Muscle of back (tissue), 11 donors: ENCODE data around the gene ADAMTSL2. TPM values are rescaled to one million over a fixed set of nuclear protein-coding genes. Genes with fewer than 3 reads are reported as not detected.
A peak's percentile ranks its signal among the peaks of the same experiment; 100 is the strongest.
"Not testable (repeated sequence)": the region's sequence is repeated elsewhere in the genome, so short reads cannot be mapped to it uniquely, and the experiment has no call there.

Source experiments
- DNase-seq, 3 donors: peaks; one replicate each; pipeline versions ENCODE4 v3.0.0 to v3.0.0-alpha.2; 2013
- polyA plus RNA-seq, 10 donors: library from polyadenylated mRNA; unstranded; fragments of 120-200 nt; gene quantifications; one replicate each; pipeline ENCODE4 v1.2.1, GENCODE V29; 2013; ENCODE audit not compliant: insufficient read length in 10 of 10

The ADAMTSL2 gene
- polyA plus RNA-seq, 10 donors = 1.7 to 6.9 (median 3.5) TPM

- DNase-seq = no peak
These were observed 20.2 kb downstream of the ADAMTSL2 start for GRCh38 chr9:133554729-133555128.

- DNase-seq = no peak
These were observed 21.9 kb downstream of the ADAMTSL2 start for GRCh38 chr9:133556354-133556753.

- DNase-seq = no peak
These were observed 23.1 kb downstream of the ADAMTSL2 start for GRCh38 chr9:133557581-133557980.

GRCh38 chr9:133558191-133559126 is 24.0 kb downstream of the ADAMTSL2 start:
- peak in 2 of 3 donors; percentile 62 to 67 for DNase-seq

DNA sequence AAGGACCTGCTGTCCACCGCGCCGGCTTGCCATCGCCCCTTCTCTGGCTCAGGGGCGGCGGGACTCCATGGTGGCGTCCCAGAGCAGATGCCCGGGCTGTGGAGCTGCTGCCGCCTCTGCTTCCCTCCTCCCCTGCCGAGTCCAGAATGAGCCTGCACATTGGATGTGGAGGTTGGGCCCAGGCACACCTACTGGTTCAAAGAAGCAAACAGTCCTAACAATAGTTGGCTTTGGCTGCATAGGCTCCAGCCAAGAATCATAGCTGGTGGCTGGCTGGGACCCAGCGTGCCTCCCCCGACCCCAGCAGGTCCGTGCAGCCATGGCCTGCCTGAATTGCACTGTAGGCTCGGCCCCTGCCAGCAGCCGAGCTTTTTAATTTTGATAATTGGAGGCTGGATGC is 25.8 kb downstream of the ADAMTSL2 start:
- DNase-seq = no peak

DNA sequence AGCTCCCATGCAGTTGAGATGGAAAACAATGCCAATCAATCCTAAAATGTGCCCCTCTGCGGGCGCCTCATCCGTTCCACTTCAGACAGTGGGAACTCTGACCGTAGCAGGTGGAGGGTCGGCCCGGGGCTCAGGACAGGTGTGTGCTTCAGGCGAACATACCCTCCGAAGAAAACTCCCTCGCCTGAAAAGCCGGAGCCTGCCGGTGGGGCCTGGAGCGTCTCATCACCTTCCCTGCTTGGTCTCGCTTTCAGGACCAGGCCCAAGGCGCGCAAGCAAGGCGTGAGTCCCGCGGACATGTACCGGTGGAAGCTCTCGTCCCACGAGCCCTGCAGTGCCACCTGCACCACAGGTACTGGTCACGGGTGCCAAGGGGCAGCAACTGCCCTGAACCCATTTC is 26.4 kb downstream of the ADAMTSL2 start:
- no peak for DNase-seq

DNA sequence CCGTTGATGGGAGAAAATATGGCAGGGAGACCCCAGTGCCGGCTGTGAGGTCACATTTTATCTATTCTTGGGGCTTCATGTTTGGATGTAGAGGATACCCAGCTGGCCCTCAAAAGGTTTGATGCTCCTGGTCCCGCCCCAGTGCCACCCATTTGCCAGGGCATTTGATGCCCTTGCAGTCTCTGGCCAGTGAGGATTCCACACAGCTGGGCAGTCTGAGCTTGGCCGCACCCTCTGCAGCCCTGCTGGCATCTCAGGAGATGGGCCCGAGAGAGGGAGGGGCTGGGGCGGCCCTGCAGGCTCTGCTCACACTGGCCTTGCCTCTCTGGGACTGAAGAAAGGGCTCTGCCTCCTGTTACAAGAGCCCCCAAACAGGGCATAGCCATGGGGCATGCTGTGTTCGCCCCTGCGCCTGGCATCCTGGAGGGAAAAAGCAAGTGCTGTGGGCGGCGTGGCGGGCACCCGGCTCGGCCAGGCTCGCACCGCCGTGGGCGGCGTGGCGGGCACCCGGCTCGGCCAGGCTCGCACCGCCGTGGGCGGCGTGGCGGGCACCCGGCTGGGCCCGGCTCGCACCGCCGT is 27.6 kb downstream of the ADAMTSL2 start:
- no peak for DNase-seq

GRCh38 chr9:133562611-133563290 is 28.2 kb downstream of the ADAMTSL2 start:
- DNase-seq = no peak

GRCh38 chr9:133563291-133563796 is 28.8 kb downstream of the ADAMTSL2 start:
- peak in 2 of 3 donors; percentile 36 to 76 for DNase-seq

- DNase-seq = not testable (repeated sequence)
These were observed 29.3 kb downstream of the ADAMTSL2 start for GRCh38 chr9:133563814-133564213.

DNA sequence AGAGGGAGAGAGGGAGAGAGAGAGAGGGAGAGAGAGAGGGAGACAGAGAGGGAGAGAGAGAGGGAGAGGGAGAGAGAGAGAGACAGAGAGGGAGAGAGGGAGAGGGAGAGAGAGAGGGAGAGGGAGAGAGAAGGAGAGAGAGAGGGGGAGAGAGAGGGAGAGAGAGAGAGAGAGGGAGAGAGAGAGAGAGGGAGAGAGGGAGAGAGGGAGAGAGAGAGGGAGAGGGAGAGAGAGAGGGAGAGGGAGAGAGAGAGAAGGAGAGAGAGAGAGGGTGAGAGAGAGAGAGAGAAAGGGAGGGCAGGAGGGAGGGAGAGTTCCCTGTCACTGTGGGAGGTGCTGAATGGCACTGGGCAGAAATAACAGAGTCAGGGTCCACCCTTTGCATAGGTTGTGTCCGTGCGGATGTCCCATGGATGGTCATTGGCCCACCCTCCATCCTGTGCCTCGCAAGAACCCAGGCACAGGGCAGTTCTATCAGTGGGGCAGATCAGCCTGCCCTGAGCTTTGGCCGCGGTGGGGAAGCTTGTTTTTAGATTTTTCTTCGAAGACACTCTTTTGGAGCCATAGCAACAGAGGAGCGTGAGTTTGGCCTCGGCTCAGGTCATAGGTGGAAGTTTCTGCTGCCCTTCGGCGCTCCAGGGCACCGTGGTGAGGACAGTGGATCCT is 30.1 kb downstream of the ADAMTSL2 start:
- DNase-seq = peak in 2 of 3 donors; percentile 29 to 72

GRCh38 chr9:133566382-133566781 is 31.9 kb downstream of the ADAMTSL2 start:
- DNase-seq = no peak

DNA sequence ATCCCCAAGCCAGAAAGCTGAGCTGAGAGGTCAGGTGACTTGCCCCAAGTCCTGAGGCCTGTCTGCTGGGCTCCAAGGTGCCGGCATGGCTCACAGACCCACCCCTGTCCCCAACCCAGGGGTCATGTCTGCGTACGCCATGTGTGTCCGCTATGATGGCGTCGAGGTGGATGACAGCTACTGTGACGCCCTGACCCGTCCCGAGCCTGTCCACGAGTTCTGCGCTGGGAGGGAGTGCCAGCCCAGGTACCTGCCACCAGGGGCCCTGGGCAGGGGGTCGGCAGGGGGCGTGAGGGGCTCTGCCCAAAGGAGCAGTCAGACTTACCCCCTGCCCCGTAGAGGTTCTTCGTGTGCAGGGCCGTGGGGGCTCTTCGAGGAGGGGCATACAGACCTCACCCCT is 32.3 kb downstream of the ADAMTSL2 start:
- no peak for DNase-seq

DNA sequence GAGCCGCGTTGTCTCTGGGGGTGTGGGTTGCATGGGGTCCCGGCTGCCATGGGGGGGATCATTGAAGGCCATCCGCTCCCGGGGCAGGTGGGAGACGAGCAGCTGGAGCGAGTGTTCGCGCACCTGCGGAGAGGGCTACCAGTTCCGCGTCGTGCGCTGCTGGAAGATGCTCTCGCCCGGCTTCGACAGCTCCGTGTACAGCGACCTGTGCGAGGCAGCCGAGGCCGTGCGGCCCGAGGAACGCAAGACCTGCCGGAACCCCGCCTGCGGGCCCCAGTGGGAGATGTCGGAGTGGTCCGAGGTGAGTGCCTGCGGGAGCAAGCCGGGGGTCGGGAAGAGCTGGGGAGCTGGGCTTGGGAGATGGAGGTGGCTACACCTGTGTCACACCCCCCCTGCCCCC is 33.7 kb downstream of the ADAMTSL2 start:
- DNase-seq = no peak

- no peak for DNase-seq
These were observed 34.7 kb downstream of the ADAMTSL2 start for GRCh38 chr9:133569121-133569785.

DNA sequence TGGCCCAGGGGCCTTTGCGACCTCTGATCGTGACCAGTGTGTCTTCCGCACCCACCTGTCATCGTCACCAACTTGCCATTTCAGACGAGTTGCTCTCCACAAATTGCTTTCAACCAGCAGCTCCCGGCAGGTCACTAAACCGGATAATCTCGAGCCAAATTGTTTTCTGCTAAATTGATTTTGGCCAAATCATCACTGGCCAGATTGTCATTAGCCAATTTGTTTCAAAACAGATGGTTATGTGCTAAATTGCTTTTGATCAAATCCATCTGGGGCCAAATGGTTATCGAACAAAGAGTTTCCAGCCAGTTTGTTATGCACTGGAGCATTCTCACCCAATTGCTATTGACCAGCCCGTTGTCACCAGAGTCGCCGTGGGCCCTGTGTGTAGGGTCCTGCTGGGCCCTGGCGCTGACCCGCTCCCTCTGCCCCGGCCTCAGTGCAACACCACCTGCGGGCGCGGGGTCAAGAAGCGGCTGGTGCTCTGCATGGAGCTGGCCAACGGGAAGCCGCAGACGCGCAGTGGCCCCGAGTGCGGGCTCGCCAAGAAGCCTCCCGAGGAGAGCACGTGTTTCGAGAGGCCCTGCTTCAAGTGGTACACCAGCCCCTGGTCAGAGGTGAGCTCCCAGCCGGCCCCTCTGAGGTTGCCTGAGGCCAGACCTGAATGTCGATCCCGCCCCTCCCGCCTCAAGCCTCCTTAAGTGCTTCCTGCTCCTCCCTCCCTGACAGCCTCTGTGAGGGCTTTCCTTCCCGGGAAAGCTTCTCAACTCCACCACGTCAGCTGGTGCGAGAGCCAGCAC is 35.6 kb downstream of the ADAMTSL2 start:
- no peak for DNase-seq

DNA sequence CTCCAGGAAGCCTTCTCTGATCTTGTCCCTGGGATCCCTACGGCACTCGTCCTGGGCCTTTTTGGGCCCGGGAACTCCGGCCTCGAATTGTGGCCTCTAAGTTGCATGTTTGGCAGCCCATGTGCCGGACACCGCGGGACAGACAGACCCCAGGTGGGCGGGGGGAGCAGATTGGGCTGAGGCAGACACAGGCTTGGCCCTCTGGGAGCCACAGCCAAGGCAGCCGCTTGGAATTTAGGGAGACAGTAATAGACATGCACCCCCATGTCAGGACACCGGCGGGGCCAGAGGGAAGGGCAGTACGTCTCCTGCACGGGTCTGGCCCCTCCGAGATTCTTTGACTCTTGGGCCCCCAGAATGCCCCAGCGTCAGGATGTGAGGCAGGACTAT is 36.2 kb downstream of the ADAMTSL2 start:
- no peak for DNase-seq

DNA sequence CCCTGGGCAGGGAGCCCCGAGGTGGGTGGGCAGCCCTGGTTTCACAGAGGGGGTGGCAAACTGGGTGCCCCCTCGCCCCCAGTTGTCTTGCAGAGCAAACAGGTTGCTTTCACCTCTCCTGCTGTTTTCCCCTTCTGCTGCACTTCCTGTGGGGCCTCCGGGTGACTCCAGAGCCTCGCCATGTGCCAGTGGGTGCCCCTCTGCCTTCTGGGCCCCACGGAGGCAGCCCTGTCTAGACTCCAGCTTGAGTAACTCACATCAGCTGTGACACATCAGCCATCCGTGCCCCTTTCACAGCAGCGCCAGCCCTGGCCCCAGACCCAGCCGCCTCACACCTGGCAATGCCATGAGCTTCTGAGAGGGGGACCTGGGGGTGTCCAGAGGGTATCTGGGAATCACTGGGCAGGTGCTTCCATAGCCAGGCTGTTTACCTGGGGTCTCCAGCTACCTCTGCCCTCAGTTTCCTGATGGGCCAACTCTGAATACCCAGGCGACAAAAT is 36.9 kb downstream of the ADAMTSL2 start:
- no peak for DNase-seq

- no peak for DNase-seq
These were observed 37.5 kb downstream of the ADAMTSL2 start for GRCh38 chr9:133571896-133572595.
